WTC11 (cell line): ENCODE data around the gene VPREB3.

Experiments
- HMGXB4 ChIP-seq: sonication (generic); formaldehyde crosslinking; IDR thresholded peaks from 2 replicates; pipeline ENCODE4 v1.8.1; 2023; ENCODE audit warnings: mild to moderate bottlenecking, moderate library complexity, missing genetic modification reagents
- TEAD4 ChIP-seq: sonication (generic); formaldehyde crosslinking; IDR thresholded peaks from 2 replicates; pipeline ENCODE4 v1.8.0; 2022; ENCODE audit warnings: mild to moderate bottlenecking, missing genetic modification reagents
- ZNF138 ChIP-seq: sonication (generic); formaldehyde crosslinking; conservative IDR thresholded peaks from 2 replicates; pipeline ENCODE4 v1.8.1; 2022; ENCODE audit warnings: mild to moderate bottlenecking, moderate library complexity, missing genetic modification reagents

- TF ChIP-seq TEAD4 (CRISPR knock-in tag) (no peak), HMGXB4 (no peak), ZNF138 (CRISPR knock-in tag) (no peak)
Measured at GRCh38 chr22:23779731-23780130, 25.5 kb upstream of the VPREB3 start.
